H1 (cell line): ENCODE data around the gene GPR87. TPM values are rescaled to one million over a fixed set of nuclear protein-coding genes. Genes with fewer than 3 reads are reported as not detected.

Experiments used
- CTCF ChIA-PET: fragments of 300-600 bp; sonication (Branson Sonifier 250); formaldehyde crosslinking; loops from one replicate; lab custom pipeline; 2021; ENCODE audit not compliant: partially characterized antibody; lab: Charles Lee
- POLR2A ChIA-PET: fragments of 300-600 bp; sonication (Branson Sonifier 250); formaldehyde crosslinking; loops from one replicate; lab custom pipeline; 2021; ENCODE audit warnings: inconsistent platforms; ENCODE audit not compliant: partially characterized antibody; lab: Charles Lee
- DNase-seq, 2 experiments: peaks; one replicate each; pipeline versions ENCODE4 v3.0.0 to v3.0.0-alpha.2; 2010 to 2022; ENCODE audit warnings: low spot score in 2 of 2, low read depth in 1 of 2, mixed read lengths in 1 of 2
- FAIRE-seq: peaks from 2 replicates; lab custom pipeline; 2011; peaks lifted over from hg19 to GRCh38; lab: Jason Lieb, UNC
- H2AFZ ChIP-seq: 2 replicates; pipeline ENCODE4 v1.8.1; 2012; ENCODE audit warnings: low read length, inconsistent platforms
- H2AK5ac ChIP-seq: 2 replicates; pipeline ENCODE4 v1.6.1; 2013; ENCODE audit warnings: low read depth, low read length
- H2BK120ac ChIP-seq: replicated peaks from 2 replicates; pipeline ENCODE3; 2013; ENCODE audit warnings: low read depth, low read length, inconsistent platforms
- H2BK12ac ChIP-seq: 2 replicates; pipeline ENCODE4 v1.6.1; 2013; ENCODE audit warnings: low read depth, low read length
- H2BK15ac ChIP-seq: 2 replicates; pipeline ENCODE4 v1.6.1; 2013; ENCODE audit warnings: low read length
- H2BK20ac ChIP-seq: 2 replicates; pipeline ENCODE4 v1.6.1; 2013; ENCODE audit warnings: low read length
- H2BK5ac ChIP-seq: 2 replicates; pipeline ENCODE4 v1.6.1; 2013; ENCODE audit warnings: low read depth, low read length
- H3K14ac ChIP-seq: 2 replicates; pipeline ENCODE4 v1.6.1; 2013; ENCODE audit warnings: inconsistent platforms; ENCODE audit not compliant: insufficient read length
- H3K18ac ChIP-seq: 2 replicates; pipeline ENCODE4 v1.6.1; 2013; ENCODE audit warnings: low read length; ENCODE audit errors: extremely low read depth
- H3K23ac ChIP-seq: 2 replicates; pipeline ENCODE4 v1.6.1; 2013; ENCODE audit warnings: inconsistent platforms; ENCODE audit not compliant: insufficient read length
- H3K23me2 ChIP-seq: 2 replicates; pipeline ENCODE4 v1.6.1; 2013; ENCODE audit warnings: low read depth, low read length
- H3K27ac ChIP-seq: 2 replicates; pipeline ENCODE4 v1.6.1; 2011; ENCODE audit warnings: low read depth, low read length, inconsistent platforms
- H3K27me3 ChIP-seq, 4 experiments: replicated peaks in 1 of 4; 1 replicate in 1 of 4; 2 replicates in 3 of 4; pipeline versions ENCODE4 v1.6.1 to v1.8.1; 2011 to 2013; ENCODE audit warnings: low read length in 3 of 4, mild to moderate bottlenecking in 3 of 4, inconsistent platforms in 2 of 4, mixed read lengths in 2 of 4, moderate library complexity in 1 of 4; ENCODE audit not compliant: control insufficient read depth in 3 of 4, insufficient read depth in 3 of 4; ENCODE audit errors: extremely low read depth in 1 of 4
- H3K36me3 ChIP-seq, 4 experiments: 2 replicates each; pipeline versions ENCODE4 v1.6.1 to v1.8.1; 2011 to 2013; ENCODE audit warnings: mild to moderate bottlenecking in 4 of 4, low read length in 3 of 4, moderate library complexity in 2 of 4, control low read depth in 1 of 4, inconsistent platforms in 1 of 4; ENCODE audit not compliant: insufficient read depth in 4 of 4, control insufficient read depth in 2 of 4
- H3K4ac ChIP-seq: replicated peaks from 2 replicates; pipeline ENCODE3; 2013; ENCODE audit warnings: low read length, low read depth, mixed read lengths, inconsistent platforms; ENCODE audit not compliant: insufficient read length
- H3K4me1 ChIP-seq, 4 experiments: replicated peaks in 1 of 4; 1 replicate in 1 of 4; 2 replicates in 3 of 4; pipeline versions ENCODE4 v1.6.1 to v1.8.1; 2011 to 2013; ENCODE audit warnings: low read length in 3 of 4, inconsistent platforms in 2 of 4, mixed read lengths in 1 of 4; ENCODE audit not compliant: insufficient read depth in 4 of 4, control insufficient read depth in 3 of 4
- H3K4me2 ChIP-seq, 2 experiments: 2 replicates each; pipeline versions ENCODE4 v1.6.1 to v1.8.1; 2011 to 2013; ENCODE audit warnings: low read depth in 2 of 2, low read length in 2 of 2, control low read depth in 1 of 2, inconsistent platforms in 1 of 2, mild to moderate bottlenecking in 1 of 2; ENCODE audit not compliant: insufficient read depth in 1 of 2
- H3K4me3 ChIP-seq, 4 experiments: fragments of 200-600, 300-600 bp in 1 of 4; sonication (generic), shearing (Covaris generic), sonication (Bioruptor Twin) in 1 of 4; 2 replicates each; pipeline versions ENCODE4 v1.5.1 to v1.8.1; 2011 to 2016; ENCODE audit warnings: low read length in 4 of 4, low read depth in 3 of 4, control low read depth in 2 of 4, inconsistent platforms in 2 of 4, mild to moderate bottlenecking in 2 of 4, mixed read lengths in 1 of 4, moderate library complexity in 1 of 4; ENCODE audit not compliant: insufficient read depth in 2 of 4; ENCODE audit errors: extremely low read depth in 1 of 4
- H3K56ac ChIP-seq: replicated peaks from 2 replicates; pipeline ENCODE3; 2013; ENCODE audit warnings: low read depth, mild to moderate bottlenecking, mixed read lengths, low read length, inconsistent platforms; ENCODE audit not compliant: insufficient read length
- H3K79me1 ChIP-seq: 2 replicates; pipeline ENCODE4 v1.6.1; 2013; ENCODE audit warnings: low read depth, low read length, control low read depth
- H3K79me2 ChIP-seq, 2 experiments: 2 replicates each; pipeline versions ENCODE4 v1.6.1 to v1.8.1; 2012 to 2013; ENCODE audit warnings: low read length in 2 of 2, mild to moderate bottlenecking in 2 of 2, inconsistent platforms in 1 of 2; ENCODE audit not compliant: insufficient read depth in 2 of 2, control insufficient read depth in 1 of 2
- H3K9ac ChIP-seq, 4 experiments: replicated peaks in 1 of 4; 1 replicate in 1 of 4; 2 replicates in 3 of 4; pipeline versions ENCODE4 v1.6.1 to v1.8.1; 2011 to 2013; ENCODE audit warnings: low read depth in 3 of 4, low read length in 3 of 4, control low read depth in 2 of 4, mild to moderate bottlenecking in 2 of 4, moderate library complexity in 2 of 4, inconsistent platforms in 1 of 4; ENCODE audit errors: extremely low read depth in 1 of 4
- H3K9me3 ChIP-seq, 2 experiments: 2 replicates each; pipeline versions ENCODE4 v1.6.1 to v1.8.1; 2012 to 2013; ENCODE audit warnings: mild to moderate bottlenecking in 2 of 2, moderate library complexity in 2 of 2, control low read depth in 1 of 2, inconsistent platforms in 1 of 2, low read depth in 1 of 2, low read length in 1 of 2, mixed read lengths in 1 of 2; ENCODE audit not compliant: insufficient read depth in 2 of 2
- H4K20me1 ChIP-seq, 2 experiments: replicated peaks in 1 of 2; 2 replicates each; pipeline versions ENCODE3 to v1.8.1; 2011 to 2013; ENCODE audit warnings: inconsistent platforms in 2 of 2, low read length in 2 of 2, mild to moderate bottlenecking in 1 of 2; ENCODE audit not compliant: insufficient read depth in 2 of 2, control insufficient read depth in 1 of 2
- H4K5ac ChIP-seq: 2 replicates; pipeline ENCODE4 v1.6.1; 2013; ENCODE audit warnings: low read length, low read depth, mixed read lengths, inconsistent platforms; ENCODE audit not compliant: insufficient read length
- H4K8ac ChIP-seq: 2 replicates; pipeline ENCODE4 v1.8.0; 2013; ENCODE audit warnings: mild to moderate bottlenecking, moderate library complexity, low read length, inconsistent platforms; ENCODE audit not compliant: insufficient read depth; ENCODE audit errors: extremely low read depth
- H4K91ac ChIP-seq: replicated peaks from 2 replicates; pipeline ENCODE3; 2013; ENCODE audit warnings: low read length, mixed read lengths, inconsistent platforms; ENCODE audit not compliant: insufficient read length
- CBX8 ChIP-seq: fragments of 300-800, 300-1000 bp; sonication (generic); IDR thresholded peaks from 2 replicates; pipeline ENCODE4 v1.7.1; 2016; ENCODE audit warnings: low read depth, low read length, borderline replicate concordance
- CREB1 ChIP-seq: IDR thresholded peaks from 2 replicates; pipeline ENCODE4 v1.6.1; 2012; ENCODE audit warnings: inconsistent platforms
- JUND ChIP-seq: IDR thresholded peaks from 2 replicates; pipeline ENCODE4 v1.6.1; 2011; ENCODE audit warnings: mild to moderate bottlenecking, improper control_type of control experiment, low read length
- NANOG ChIP-seq: IDR thresholded peaks from 2 replicates; pipeline ENCODE4 v1.6.1; 2011; ENCODE audit warnings: low read length, low read depth, mild to moderate bottlenecking, inconsistent platforms; ENCODE audit not compliant: insufficient read depth, poor library complexity, severe bottlenecking
- POLR2AphosphoS5 ChIP-seq: IDR thresholded peaks from 2 replicates; pipeline ENCODE4 v1.6.1; 2011; ENCODE audit warnings: low read depth, low read length
- RBBP5 ChIP-seq: IDR thresholded peaks from 2 replicates; pipeline ENCODE4 v1.7.1; 2012; ENCODE audit warnings: low read depth, mild to moderate bottlenecking, inconsistent platforms, low read length, moderate library complexity, borderline replicate concordance
- SIX5 ChIP-seq: IDR thresholded peaks from 2 replicates; pipeline ENCODE4 v1.6.1; 2011; ENCODE audit warnings: mild to moderate bottlenecking, low read depth, low read length
- WGBS, 2 experiments: shearing (Covaris generic) in 1 of 2; methylation state at CpG; one replicate each; pipeline versions ENCODE4 v1.1.6 to v1.1.7; 2013 to 2015; ENCODE audit warnings: low lambda C conversion rate in 2 of 2, mixed read lengths in 2 of 2, inconsistent platforms in 1 of 2, low coverage in 1 of 2, missing lambda C conversion rate in 1 of 2; ENCODE audit not compliant: insufficient replicate concordance in 2 of 2, insufficient coverage in 1 of 2, insufficient read length in 1 of 2; ENCODE audit errors: extremely low coverage in 1 of 2, missing lambda C conversion rate in 1 of 2; 5-methylcytosine and 5-hydroxymethylcytosine counted together
- polyA plus RNA-seq, 7 experiments: library from polyadenylated mRNA; depleted of rRNA in 3 of 7; stranded (reverse) in 5 of 7; unstranded in 2 of 7; fragments of >200 nt in 5 of 7; fragments of 200-250 nt in 2 of 7; gene quantifications; 1 replicate in 5 of 7; 2 replicates in 1 of 7; 4 replicates in 1 of 7; pipeline versions ENCODE4 v1.2.1 to v1.2.3, GENCODE V29; 2011 to 2013; ENCODE audit warnings: missing spikeins in 2 of 7, mixed read lengths in 2 of 7
- total RNA-seq: library from RNA; stranded (reverse); fragmentation: NEBNext Ultra II Directional; extraction: Animal tissue kit (Norgen Biotek cat#: 25700); gene quantifications from 2 replicates; pipeline ENCODE4 v1.2.1, GENCODE V29; 2021
- TF ChIP-seq, protein P1 (sequence below): IDR thresholded peaks from 2 replicates; pipeline ENCODE4 v1.6.1; 2011; ENCODE audit warnings: low read depth, mild to moderate bottlenecking, low read length; ENCODE audit not compliant: insufficient read depth

GPR87 gene
- total and polyA plus RNA-seq, 2 of the 8 experiments (the other 6 are each of a cell fraction or from before 2014, with no cell fraction given) = 0.05 TPM; not detected in 1

DNA sequence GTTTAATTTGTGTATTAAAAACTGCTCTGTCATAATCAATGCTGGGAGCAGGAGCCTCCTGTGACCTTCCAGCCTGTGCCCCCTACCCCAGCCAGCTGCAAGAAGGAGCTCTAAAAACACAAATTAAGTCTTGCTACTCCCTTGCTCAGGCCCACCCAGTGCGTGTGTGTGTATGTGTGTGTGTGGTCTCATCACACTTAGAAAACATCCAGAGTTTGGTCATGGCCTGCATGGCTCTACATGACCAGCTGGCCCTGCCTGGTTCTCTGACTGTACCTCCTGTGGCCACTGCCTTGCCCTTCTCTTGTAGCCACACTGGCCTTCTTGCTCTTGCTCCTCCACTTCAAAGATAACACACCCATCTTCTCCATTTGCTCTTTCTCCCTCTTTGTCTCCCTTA is 52.0 kb downstream of the GPR87 start:
- H3K79me2 ChIP-seq = no peaks in the 10 kb centered on the region
- H2BK5ac ChIP-seq = 0 out of 2 replicates have a peak overlapping the region, but pooled peaks have one; percentile 30
- peak overlapping the region; percentile 65; the same call in 1 of the 2 replicates for H2AK5ac ChIP-seq
- H3K4ac ChIP-seq = no peak overlapping the region
- no peaks in the 10 kb centered on the region for H4K20me1 ChIP-seq
- no peak overlapping the region for H3K18ac ChIP-seq
- no peak overlapping the region for H3K4me2 ChIP-seq
- no peaks in the 10 kb centered on the region for H3K27me3 ChIP-seq
- no peak overlapping the region for H3K9ac ChIP-seq
- CTCF ChIA-PET = interaction anchor here (1.0 to 4.1 kb wide), 5 partner anchors 12 to 70 kb away, joined by 3 to 32 read pairs (median 3); no protein-coding TSS in a partner anchor
- POLR2A ChIA-PET = no interaction called here
- peaks cover 0 to 7% (median 1%) of the 10 kb centered on the region in 4 experiments; a peak in 2 of 7 replicates for H3K4me1 ChIP-seq
- H2BK15ac ChIP-seq = no peak overlapping the region
- no peak overlapping the region for H3K14ac ChIP-seq
- H4K5ac ChIP-seq = no peak overlapping the region
- H4K91ac ChIP-seq = no peak overlapping the region
- H3K23me2 ChIP-seq = no peaks in the 10 kb centered on the region; the same call in 1 of the 2 replicates
- H2AFZ ChIP-seq = no peak overlapping the region
- H2BK12ac ChIP-seq = peak overlapping the region; percentile 64; the same call in 1 of the 2 replicates
- no peak for TF ChIP-seq JUND
- TF ChIP-seq, protein P1, sequence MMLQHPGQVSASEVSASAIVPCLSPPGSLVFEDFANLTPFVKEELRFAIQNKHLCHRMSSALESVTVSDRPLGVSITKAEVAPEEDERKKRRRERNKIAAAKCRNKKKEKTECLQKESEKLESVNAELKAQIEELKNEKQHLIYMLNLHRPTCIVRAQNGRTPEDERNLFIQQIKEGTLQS = no peak
- no peak for TF ChIP-seq SIX5
- TF ChIP-seq RBBP5 = no peak
- TF ChIP-seq CREB1 = no peak
- no peak for TF ChIP-seq NANOG
- no peak for TF ChIP-seq CBX8
- TF ChIP-seq POLR2AphosphoS5 = no peak
- 100% methylated on average over 1 of the region's 1 CpG; no CpG with 5 or more reads in 1 of the 2 experiments for WGBS, 2 experiments
- H3K79me1 ChIP-seq = no peaks in the 10 kb centered on the region; the same call in 1 of the 2 replicates
- no peak overlapping the region for H2BK20ac ChIP-seq
- no peak for FAIRE-seq
- no peak overlapping the region for H2BK120ac ChIP-seq
- H3K23ac ChIP-seq = no peak overlapping the region
- DNase-seq = no peak
- H3K56ac ChIP-seq = no peak overlapping the region
- no peak overlapping the region for H4K8ac ChIP-seq
- H3K4me3 ChIP-seq = no peak overlapping the region
- no peaks in the 10 kb centered on the region for H3K9me3 ChIP-seq
- H3K36me3 ChIP-seq = no peaks in the 10 kb centered on the region
- H3K27ac ChIP-seq = 0 out of 2 replicates have a peak overlapping the region, but pooled peaks have one; percentile 28
